Spleen (tissue), 11 donors: ENCODE results near the gene ALG12. TPM values are rescaled to one million over a fixed set of nuclear protein-coding genes. Genes with fewer than 3 reads are reported as not detected.

Experiments used
- DNase-seq: peaks from one replicate; pipeline ENCODE4 v3.0.0-alpha.2; 2020
- H3K27ac ChIP-seq, 8 donors: fragments of 200-600 bp; sonication (generic) in 7 of 8; 1 replicate in 4 of 8; 2 replicates in 4 of 8; pipeline versions ENCODE4 v1.5.0 to v1.8.0; 2016 to 2021; ENCODE audit warnings: inconsistent platforms in 4 of 8, mild to moderate bottlenecking in 4 of 8, moderate library complexity in 1 of 8
- H3K27me3 ChIP-seq, 7 donors: fragments of 200-600 bp; sonication (generic) in 6 of 7; replicated peaks in 1 of 7; 1 replicate in 4 of 7; 2 replicates in 3 of 7; pipeline versions ENCODE4 v1.5.0 to v1.8.0; 2016 to 2021; ENCODE audit warnings: inconsistent platforms in 3 of 7, mild to moderate bottlenecking in 1 of 7
- H3K36me3 ChIP-seq, 6 donors: fragments of 200-600 bp; sonication (generic) in 5 of 6; 1 replicate in 4 of 6; 2 replicates in 2 of 6; pipeline versions ENCODE4 v1.5.0 to v1.8.0; 2016 to 2021; ENCODE audit warnings: inconsistent platforms in 2 of 6
- H3K4me1 ChIP-seq, 6 donors: fragments of 200-600 bp; sonication (generic) in 5 of 6; 1 replicate in 3 of 6; 2 replicates in 3 of 6; pipeline versions ENCODE4 v1.5.0 to v1.8.0; 2016 to 2021; ENCODE audit warnings: inconsistent platforms in 3 of 6
- H3K4me3 ChIP-seq, 8 donors: fragments of 200-600 bp; sonication (generic) in 7 of 8; 1 replicate in 4 of 8; 2 replicates in 4 of 8; pipeline versions ENCODE4 v1.5.0 to v1.8.0; 2016 to 2021; ENCODE audit warnings: inconsistent platforms in 4 of 8, mild to moderate bottlenecking in 4 of 8, moderate library complexity in 2 of 8
- H3K9me3 ChIP-seq, 8 donors: fragments of 200-600 bp; sonication (generic) in 7 of 8; 1 replicate in 4 of 8; 2 replicates in 4 of 8; pipeline versions ENCODE4 v1.5.0 to v1.8.0; 2016 to 2021; ENCODE audit warnings: inconsistent platforms in 4 of 8
- CTCF ChIP-seq, 11 experiments: fragments of 200-600 bp in 7 of 11; fragments of 450-650 bp in 4 of 11; sonication (generic) in 4 of 11; IDR thresholded peaks in 8 of 11; conservative IDR thresholded peaks in 3 of 11; 1 replicate in 7 of 11; 2 replicates in 4 of 11; pipeline versions ENCODE4 v1.4.0 to v1.8.0; 2016 to 2021; ENCODE audit warnings: antibody characterized with exemption in 11 of 11, inconsistent platforms in 4 of 11, mild to moderate bottlenecking in 1 of 11
- POLR2A ChIP-seq, 3 donors: fragments of 450-650 bp; IDR thresholded peaks; one replicate each; pipeline ENCODE4 v1.5.1; 2017; ENCODE audit warnings: antibody characterized with exemption in 3 of 3, mild to moderate bottlenecking in 1 of 3
- POLR2AphosphoS5 ChIP-seq, 3 donors: sonication (generic); formaldehyde crosslinking; IDR thresholded peaks; one replicate each; pipeline ENCODE4 v1.5.1; 2017; ENCODE audit warnings: antibody characterized with exemption in 3 of 3
- WGBS, 5 donors: extraction: QIAGEN DNeasy Blood & Tissue Kit in 3 of 5; methylation state at CpG; one replicate each; pipeline versions ENCODE4 v1.1.5 to v1.1.7; 2013 to 2018; 5-methylcytosine and 5-hydroxymethylcytosine counted together
- intact Hi-C: fragments of 100-400 bp; cut with DNase I; formaldehyde crosslinking; loops from one replicate; pipeline ENCODE4 v1.15.0; 2023; ENCODE audit warnings: low total_unique reads
- polyA plus RNA-seq, 3 donors: library from polyadenylated mRNA; stranded (reverse); fragments of 200-250 nt; gene quantifications; one replicate each; pipeline ENCODE4 v1.2.1, GENCODE V29; 2013
- total RNA-seq, 7 donors: library from RNA; depleted of rRNA in 3 of 7; stranded (reverse); fragments of >200 nt in 3 of 7; fragmentation: NEBNext Ultra II Directional in 4 of 7; extraction: Animal tissue kit (Norgen Biotek cat#: 25700) in 4 of 7; gene quantifications; one replicate each; pipeline versions ENCODE4 v1.1.0 to v1.2.1, GENCODE V29; 2016 to 2021
- donor health status: healthy with polysubstance abuse.
- donor health status: DM: no; HTN: no; CAD: no; lungs with moderate emphysema.
- donor health status: DM: no; HTN: no; CAD: no.
- donor health status: Bipolar disorder and iron deficiency.
- donor health status: healthy.
- donor health status: DM: no; HTN: no; CAD: no.
- donor health status: DM: yes; HTN: yes; CAD: no.

The ALG12 gene
- total and polyA plus RNA-seq, 10 donors, result 5.7 to 20.1 (median 11.8) TPM

GRCh38 chr22:49959782-49960158 lies 41.5 kb upstream of the ALG12 start:
- H3K4me3 ChIP-seq, result peak overlapping the region; percentile 12 to 99 (median 90)
- intact Hi-C loops, result no loop called here
- H3K9me3 ChIP-seq, result no peaks in the 10 kb centered on the region
- no peak for DNase-seq
- H3K4me1 ChIP-seq, result peaks cover 27 to 71% (median 51%) of the 10 kb centered on the region in 6 donors
- TF ChIP-seq CTCF (IDR thresholded peaks at IDR 0.05 in 8 of 11, conservative IDR thresholded peaks at IDR 0.05 in 3 of 11) (peak in 1 of 11 experiments; percentile 19), POLR2A (IDR thresholded peaks at IDR 0.05) (no peak), POLR2AphosphoS5 (IDR thresholded peaks at IDR 0.05) (no peak)
- peak overlapping the region; percentile 73 to 99 (median 97) for H3K27ac ChIP-seq
- H3K27me3 ChIP-seq, result no peaks in the 10 kb centered on the region
- 0 to 8% (median 6%) methylated on average over 2 to 21 of the region's 21 CpGs for WGBS, 5 donors
- H3K36me3 ChIP-seq, result peaks cover 2 to 35% (median 30%) of the 10 kb centered on the region in 6 donors

GRCh38 chr22:49958931-49959781 lies 40.9 kb upstream of the ALG12 start:
- peak; percentile 82 for DNase-seq
- H3K27ac ChIP-seq, result peak overlapping the region; percentile 73 to 99 (median 97)
- H3K4me3 ChIP-seq, result peak overlapping the region; percentile 12 to 99 (median 90)
- WGBS, 5 donors, result 72 to 82% (median 75%) methylated on average over 28 to 29 of the region's 29 CpGs
- no peaks in the 10 kb centered on the region for H3K9me3 ChIP-seq
- TF ChIP-seq POLR2A (IDR thresholded peaks at IDR 0.05), result no peak
- no peak for TF ChIP-seq POLR2AphosphoS5 (IDR thresholded peaks at IDR 0.05)
- TF ChIP-seq CTCF (IDR thresholded peaks at IDR 0.05 in 8 of 11, conservative IDR thresholded peaks at IDR 0.05 in 3 of 11), result no peak
- H3K27me3 ChIP-seq, result no peaks in the 10 kb centered on the region
- peaks cover 21 to 71% (median 51%) of the 10 kb centered on the region in 6 donors for H3K4me1 ChIP-seq
- intact Hi-C loops, result no loop called here
- peaks cover 2 to 29% (median 25%) of the 10 kb centered on the region in 6 donors for H3K36me3 ChIP-seq

GRCh38 chr22:49958366-49958921 lies 40.2 kb upstream of the ALG12 start:
- Histone ChIP-seq H3K27me3 (no peaks in the 10 kb centered on the region), H3K4me1 (peaks cover 16 to 71% (median 51%) of the 10 kb centered on the region in 6 donors), H3K36me3 (peaks cover 2 to 22% (median 18%) of the 10 kb centered on the region in 6 donors), H3K9me3 (no peaks in the 10 kb centered on the region), H3K4me3 (no peak overlapping the region), H3K27ac (peak overlapping the region in 2 of 8 donors; percentile 98 to 99)
- 91 to 96% (median 93%) methylated on average over 13 to 16 of the region's 16 CpGs for WGBS, 5 donors
- peak; percentile 76 for DNase-seq
- intact Hi-C loops, result no loop called here
- no peak for TF ChIP-seq CTCF (IDR thresholded peaks at IDR 0.05 in 8 of 11, conservative IDR thresholded peaks at IDR 0.05 in 3 of 11)
- no peak for TF ChIP-seq POLR2A (IDR thresholded peaks at IDR 0.05)
- TF ChIP-seq POLR2AphosphoS5 (IDR thresholded peaks at IDR 0.05), result no peak

GRCh38 chr22:49957826-49958365 lies 39.7 kb upstream of the ALG12 start:
- peak overlapping the region in 1 of 8 donors; percentile 99 for H3K27ac ChIP-seq

More at GRCh38 chr22:49957826-49958365, 39.7 kb upstream of the ALG12 start:
- no peak for TF ChIP-seq CTCF (IDR thresholded peaks at IDR 0.05 in 8 of 11, conservative IDR thresholded peaks at IDR 0.05 in 3 of 11)
- no peak for TF ChIP-seq POLR2A (IDR thresholded peaks at IDR 0.05)
- no peak for TF ChIP-seq POLR2AphosphoS5 (IDR thresholded peaks at IDR 0.05)
- Histone ChIP-seq H3K36me3 (peaks cover 1 to 16% (median 12%) of the 10 kb centered on the region in 6 donors), H3K9me3 (no peaks in the 10 kb centered on the region), H3K4me1 (peaks cover 11 to 71% (median 51%) of the 10 kb centered on the region in 6 donors), H3K27me3 (no peaks in the 10 kb centered on the region), H3K4me3 (no peak overlapping the region)
- intact Hi-C loops, result no loop called here
- WGBS, 5 donors, result 89 to 93% (median 91%) methylated on average over 7 to 12 of the region's 12 CpGs
- peak; percentile 77 for DNase-seq
